HG03558 (cell line): Measurements from ENCODE around the gene ATP11C.
A peak's percentile ranks its signal among the peaks of the same experiment; 100 is the strongest.
"Not testable (repeated sequence)": the region's sequence is repeated elsewhere in the genome, so short reads cannot be mapped to it uniquely, and the experiment has no call there.

Experiments used
- ATAC-seq: cut with Tn5 transposase; IDR thresholded peaks from one replicate; pipeline ENCODE4 v1.9.1; 2021; ENCODE audit warnings: moderate number of reproducible peaks; ENCODE audit not compliant: unreplicated experiment; ENCODE audit errors: extremely low read depth

Gene ATP11C

GRCh38 chrX:139869796-139870195 lies 63.1 kb downstream of the ATP11C start:
- ATAC-seq = no peak

- no peak for ATAC-seq
Observed at GRCh38 chrX:139864640-139865039, 68.2 kb downstream of the ATP11C start.

GRCh38 chrX:139862208-139862607 lies 70.6 kb downstream of the ATP11C start:
- no peak for ATAC-seq

GRCh38 chrX:139856826-139857225 lies 76.0 kb downstream of the ATP11C start:
- not testable (repeated sequence) for ATAC-seq

GRCh38 chrX:139851730-139852129 lies 81.1 kb downstream of the ATP11C start:
- ATAC-seq = no peak

GRCh38 chrX:139850968-139851367 lies 81.9 kb downstream of the ATP11C start:
- no peak for ATAC-seq

GRCh38 chrX:139844884-139845283 lies 88.0 kb downstream of the ATP11C start:
- no peak for ATAC-seq

GRCh38 chrX:139844163-139844562 lies 88.7 kb downstream of the ATP11C start:
- no peak for ATAC-seq

GRCh38 chrX:139842326-139843185 lies 90.3 kb downstream of the ATP11C start:
- no peak for ATAC-seq

- ATAC-seq = not testable (repeated sequence)
Observed at GRCh38 chrX:139836335-139836734, 96.5 kb downstream of the ATP11C start.

- ATAC-seq = no peak
Observed at GRCh38 chrX:139834879-139835278, 98.0 kb downstream of the ATP11C start.

GRCh38 chrX:139832718-139833309 lies 100.0 kb downstream of the ATP11C start:
- ATAC-seq = no peak

GRCh38 chrX:139831675-139832456 lies 101.0 kb downstream of the ATP11C start:
- ATAC-seq = peak; percentile 63

- ATAC-seq = no peak
Observed at GRCh38 chrX:139831017-139831416, 101.8 kb downstream of the ATP11C start.

- ATAC-seq = no peak
Observed at GRCh38 chrX:139828830-139829229, 104.0 kb downstream of the ATP11C start.

- no peak for ATAC-seq
Observed at GRCh38 chrX:139828033-139828432, 104.8 kb downstream of the ATP11C start.

GRCh38 chrX:139826065-139827044 lies 106.5 kb downstream of the ATP11C start:
- no peak for ATAC-seq

- ATAC-seq = no peak
Observed at GRCh38 chrX:139825618-139826017, 107.2 kb downstream of the ATP11C start.

- ATAC-seq = no peak
Observed at GRCh38 chrX:139823806-139824205, 109.0 kb downstream of the ATP11C start.
